GM21526 (cell line): Measurements from ENCODE around the gene ARSI.

Experiments used
- ATAC-seq: cut with Tn5 transposase; IDR thresholded peaks from one replicate; pipeline ENCODE4 v1.9.1; 2021; ENCODE audit warnings: moderate library complexity; ENCODE audit not compliant: unreplicated experiment, low FRiP score

The ARSI gene

GRCh38 chr5:150272531-150272930 is 30.2 kb downstream of the ARSI start:
- no peak for ATAC-seq

- ATAC-seq = no peak
These were observed 30.8 kb downstream of the ARSI start for GRCh38 chr5:150271923-150272322.

GRCh38 chr5:150271296-150271692 is 31.4 kb downstream of the ARSI start:
- ATAC-seq = no peak

- no peak for ATAC-seq
These were observed 32.0 kb downstream of the ARSI start for GRCh38 chr5:150270541-150271295.

- no peak for ATAC-seq
These were observed 35.8 kb downstream of the ARSI start for GRCh38 chr5:150266871-150267291.

GRCh38 chr5:150265870-150266383 is 36.8 kb downstream of the ARSI start:
- no peak for ATAC-seq

- ATAC-seq = no peak
These were observed 37.8 kb downstream of the ARSI start for GRCh38 chr5:150264667-150265603.

- ATAC-seq = no peak
These were observed 38.7 kb downstream of the ARSI start for GRCh38 chr5:150263801-150264621.

- no peak for ATAC-seq
These were observed 39.3 kb downstream of the ARSI start for GRCh38 chr5:150263375-150263775.

GRCh38 chr5:150262502-150262901 is 40.2 kb downstream of the ARSI start:
- no peak for ATAC-seq

GRCh38 chr5:150261231-150261630 is 41.5 kb downstream of the ARSI start:
- no peak for ATAC-seq

- ATAC-seq = no peak
These were observed 44.6 kb downstream of the ARSI start for GRCh38 chr5:150258130-150258529.

GRCh38 chr5:150257424-150257823 is 45.3 kb downstream of the ARSI start:
- ATAC-seq = no peak

GRCh38 chr5:150256410-150257064 is 46.2 kb downstream of the ARSI start:
- no peak for ATAC-seq

GRCh38 chr5:150255659-150256409 is 46.9 kb downstream of the ARSI start:
- no peak for ATAC-seq

- ATAC-seq = no peak
These were observed 47.9 kb downstream of the ARSI start for GRCh38 chr5:150254774-150255173.

- ATAC-seq = no peak
These were observed 48.3 kb downstream of the ARSI start for GRCh38 chr5:150254363-150254762.

GRCh38 chr5:150253416-150254208 is 49.1 kb downstream of the ARSI start:
- no peak for ATAC-seq
